Measurements from ENCODE around the gene SAMD10.

DNA sequence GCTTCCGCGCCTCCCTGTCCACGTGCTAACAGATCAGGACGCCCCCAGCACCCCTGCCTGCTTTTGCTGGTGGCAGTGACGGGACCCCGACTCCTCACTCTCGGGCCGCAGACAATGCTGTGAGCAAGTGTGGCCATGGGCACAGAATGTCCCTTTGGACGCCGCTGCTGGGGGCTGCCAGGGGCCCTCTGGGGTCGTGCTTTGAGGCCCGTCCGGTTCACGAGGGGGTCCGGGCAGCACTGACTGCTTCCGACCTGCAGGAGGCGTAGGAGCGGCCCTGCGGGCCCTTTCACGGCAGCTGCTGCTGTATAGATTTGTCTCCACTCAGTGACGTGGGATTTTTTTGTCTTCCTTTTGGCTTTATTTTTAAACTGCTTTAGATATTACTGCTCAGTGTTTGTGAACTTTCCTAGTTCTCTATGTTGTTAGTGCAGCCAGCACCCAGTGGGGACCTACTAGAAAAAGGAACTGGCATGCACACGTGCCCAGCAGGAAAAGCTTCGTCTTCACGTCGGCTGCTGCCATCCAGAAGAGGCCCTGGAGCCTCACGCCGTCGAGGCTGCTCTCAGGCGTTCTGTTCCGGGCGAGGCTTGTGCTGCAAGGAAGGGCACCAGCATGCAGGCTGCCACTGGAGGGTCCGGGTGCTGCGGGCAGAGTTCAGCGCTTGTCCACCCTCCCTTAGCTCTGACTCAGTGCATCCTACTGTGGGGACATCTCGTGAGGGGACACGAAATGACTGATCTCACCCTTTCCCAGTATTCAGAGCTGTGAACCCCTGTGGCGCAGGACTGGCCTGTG lies 45.0 kb downstream of the SAMD10 start:
- no peak for TF ChIP-seq POLR2A (IDR thresholded peaks at IDR 0.05)
- TF ChIP-seq CTCF (IDR thresholded peaks at IDR 0.05): no peak

Data from thyroid gland (tissue), 4 donors.